Lower leg skin (tissue), 4 donors: ENCODE measurements around the gene CHIC2. TPM values are rescaled to one million over a fixed set of nuclear protein-coding genes. Genes with fewer than 3 reads are reported as not detected.

Experiments used
- DNase-seq, 2 donors: peaks; one replicate each; pipeline ENCODE4 v3.0.0-alpha.2; 2019; ENCODE audit warnings: low spot score in 2 of 2
- H3K4me3 ChIP-seq: fragments of 200-600 bp; sonication (generic); 2 replicates; pipeline ENCODE4 v1.5.1; 2017; ENCODE audit warnings: mild to moderate bottlenecking, low read depth; ENCODE audit not compliant: poor library complexity, severe bottlenecking
- POLR2A ChIP-seq, 2 donors: fragments of 450-650 bp; IDR thresholded peaks; one replicate each; pipeline ENCODE4 v1.6.1; 2016 to 2017; ENCODE audit warnings: antibody characterized with exemption in 2 of 2, mild to moderate bottlenecking in 1 of 2, moderate library complexity in 1 of 2
- WGBS, 2 donors: methylation state at CpG; one replicate each; pipeline ENCODE4 v1.1.5; 2018; 5-methylcytosine and 5-hydroxymethylcytosine counted together
- intact Hi-C: fragments of 100-400 bp; cut with DNase I; formaldehyde crosslinking; loops from one replicate; pipeline ENCODE4 v1.15.0; 2023; ENCODE audit warnings: low total_unique reads
- total RNA-seq, 4 donors: library from RNA; depleted of rRNA; stranded (reverse); fragments of >200 nt; gene quantifications; one replicate each; pipeline ENCODE4 v1.1.0, GENCODE V29; 2016
- TF ChIP-seq, protein P1 (sequence below), 3 donors: fragments of 450-650 bp; IDR thresholded peaks; one replicate each; pipeline ENCODE4 v1.5.1; 2016; ENCODE audit warnings: antibody characterized with exemption in 3 of 3, mild to moderate bottlenecking in 3 of 3, moderate library complexity in 2 of 3

Gene CHIC2
- total RNA-seq, 4 donors from 2014 or later, result 63.0 to 80.7 (median 69.8) TPM

DNA sequence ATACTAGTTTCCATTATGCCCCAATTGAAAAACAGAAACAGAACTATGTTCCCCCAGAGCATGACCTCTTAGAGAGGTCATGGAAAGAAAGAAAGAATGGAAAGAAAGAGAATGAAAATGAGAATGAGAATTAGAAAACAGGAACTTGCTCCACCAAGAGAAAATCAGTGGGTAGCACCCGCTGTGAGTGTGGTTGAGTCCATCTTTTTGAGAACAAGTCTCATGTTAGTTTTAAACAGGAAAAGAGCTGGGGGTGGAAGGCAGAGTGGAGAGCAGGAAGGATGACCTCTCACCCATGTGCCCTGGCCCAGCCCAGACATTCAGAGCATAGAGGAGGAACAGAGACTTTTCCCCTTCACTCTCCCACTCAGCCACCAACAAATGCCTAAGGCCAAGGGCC, 40.5 kb upstream of the CHIC2 start:
- DNase-seq, result no peak
- no peak overlapping the region for H3K4me3 ChIP-seq
- no peak for TF ChIP-seq POLR2A (IDR thresholded peaks at IDR 0.05)
- TF ChIP-seq, protein P1, sequence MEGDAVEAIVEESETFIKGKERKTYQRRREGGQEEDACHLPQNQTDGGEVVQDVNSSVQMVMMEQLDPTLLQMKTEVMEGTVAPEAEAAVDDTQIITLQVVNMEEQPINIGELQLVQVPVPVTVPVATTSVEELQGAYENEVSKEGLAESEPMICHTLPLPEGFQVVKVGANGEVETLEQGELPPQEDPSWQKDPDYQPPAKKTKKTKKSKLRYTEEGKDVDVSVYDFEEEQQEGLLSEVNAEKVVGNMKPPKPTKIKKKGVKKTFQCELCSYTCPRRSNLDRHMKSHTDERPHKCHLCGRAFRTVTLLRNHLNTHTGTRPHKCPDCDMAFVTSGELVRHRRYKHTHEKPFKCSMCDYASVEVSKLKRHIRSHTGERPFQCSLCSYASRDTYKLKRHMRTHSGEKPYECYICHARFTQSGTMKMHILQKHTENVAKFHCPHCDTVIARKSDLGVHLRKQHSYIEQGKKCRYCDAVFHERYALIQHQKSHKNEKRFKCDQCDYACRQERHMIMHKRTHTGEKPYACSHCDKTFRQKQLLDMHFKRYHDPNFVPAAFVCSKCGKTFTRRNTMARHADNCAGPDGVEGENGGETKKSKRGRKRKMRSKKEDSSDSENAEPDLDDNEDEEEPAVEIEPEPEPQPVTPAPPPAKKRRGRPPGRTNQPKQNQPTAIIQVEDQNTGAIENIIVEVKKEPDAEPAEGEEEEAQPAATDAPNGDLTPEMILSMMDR (IDR thresholded peaks at IDR 0.05), result no peak
- 87 to 90% methylated on average over 1 of the region's 1 CpG for WGBS, 2 donors
- intact Hi-C loops, result no loop called here

DNA sequence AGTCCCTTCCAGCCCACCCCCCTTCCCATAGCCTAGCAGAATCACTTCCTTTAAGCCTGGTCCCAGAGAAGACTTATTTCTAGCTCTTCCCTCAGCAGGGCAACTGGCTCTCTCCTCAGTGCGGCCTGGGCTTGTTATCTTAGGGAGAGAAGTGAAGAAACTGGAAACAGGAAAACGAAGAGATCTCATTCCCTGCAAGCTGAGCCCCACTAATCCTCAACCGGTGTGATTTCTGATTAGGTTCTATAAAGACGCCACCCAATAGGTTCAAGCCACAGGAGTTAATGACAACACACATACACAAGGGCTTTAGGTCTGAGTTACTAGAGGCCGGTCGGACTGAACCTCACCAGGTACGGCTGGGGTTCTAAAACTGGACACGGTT, 38.8 kb upstream of the CHIC2 start:
- H3K4me3 ChIP-seq, result no peak overlapping the region
- no peak for DNase-seq
- TF ChIP-seq POLR2A (IDR thresholded peaks at IDR 0.05), result no peak
- TF ChIP-seq, protein P1 (IDR thresholded peaks at IDR 0.05), result no peak
- WGBS, 2 donors, result 30 to 42% methylated on average over 8 of the region's 8 CpGs
- intact Hi-C loops, result no loop called here

GRCh38 chr4:54102531-54103106, 38.2 kb upstream of the CHIC2 start:
- H3K4me3 ChIP-seq, result no peak overlapping the region
- 52 to 56% methylated on average over 6 of the region's 6 CpGs for WGBS, 2 donors
- intact Hi-C loops, result no loop called here
- no peak for DNase-seq
- TF ChIP-seq, protein P1 (IDR thresholded peaks at IDR 0.05), result no peak
- no peak for TF ChIP-seq POLR2A (IDR thresholded peaks at IDR 0.05)

DNA sequence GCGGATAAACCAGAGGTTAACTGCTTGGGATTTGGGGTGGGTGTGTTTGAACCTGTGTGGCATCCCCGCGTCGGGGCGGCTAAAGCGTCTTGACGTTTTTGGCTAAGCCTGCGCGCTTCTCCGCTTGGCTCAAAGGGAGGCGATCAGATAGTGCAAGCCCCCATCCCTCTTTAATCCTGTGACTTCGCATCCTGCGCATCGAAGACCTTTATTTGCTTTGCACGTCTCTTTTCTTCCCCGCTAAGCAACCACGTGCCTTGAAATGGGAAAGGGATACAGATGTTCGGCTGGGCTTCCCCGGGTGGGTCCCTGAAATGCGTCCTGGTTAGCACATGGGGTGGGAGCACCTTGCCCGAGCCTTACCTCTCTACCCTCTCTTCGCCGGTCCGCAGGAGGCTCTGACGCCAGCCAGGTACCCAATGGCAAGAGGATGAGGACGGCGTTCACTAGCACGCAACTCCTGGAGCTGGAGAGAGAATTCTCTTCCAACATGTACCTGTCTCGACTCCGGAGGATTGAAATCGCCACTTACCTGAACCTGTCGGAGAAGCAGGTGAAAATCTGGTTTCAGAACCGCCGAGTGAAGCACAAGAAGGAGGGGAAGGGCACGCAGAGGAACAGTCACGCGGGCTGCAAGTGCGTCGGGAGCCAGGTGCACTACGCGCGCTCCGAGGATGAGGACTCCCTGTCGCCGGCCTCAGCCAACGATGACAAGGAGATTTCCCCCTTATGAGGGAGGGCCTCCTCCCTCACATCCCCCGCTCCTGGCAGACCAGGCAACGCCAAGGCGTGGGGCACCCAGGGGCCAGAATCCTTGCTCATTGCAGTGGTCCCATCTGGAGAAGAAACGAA, 37.0 kb upstream of the CHIC2 start:
- no peak overlapping the region for H3K4me3 ChIP-seq
- intact Hi-C loops, result no loop called here
- TF ChIP-seq, protein P1 (IDR thresholded peaks at IDR 0.05), result no peak
- no peak for TF ChIP-seq POLR2A (IDR thresholded peaks at IDR 0.05)
- 14 to 15% methylated on average over 47 to 50 of the region's 50 CpGs for WGBS, 2 donors
- DNase-seq, result no peak

DNA sequence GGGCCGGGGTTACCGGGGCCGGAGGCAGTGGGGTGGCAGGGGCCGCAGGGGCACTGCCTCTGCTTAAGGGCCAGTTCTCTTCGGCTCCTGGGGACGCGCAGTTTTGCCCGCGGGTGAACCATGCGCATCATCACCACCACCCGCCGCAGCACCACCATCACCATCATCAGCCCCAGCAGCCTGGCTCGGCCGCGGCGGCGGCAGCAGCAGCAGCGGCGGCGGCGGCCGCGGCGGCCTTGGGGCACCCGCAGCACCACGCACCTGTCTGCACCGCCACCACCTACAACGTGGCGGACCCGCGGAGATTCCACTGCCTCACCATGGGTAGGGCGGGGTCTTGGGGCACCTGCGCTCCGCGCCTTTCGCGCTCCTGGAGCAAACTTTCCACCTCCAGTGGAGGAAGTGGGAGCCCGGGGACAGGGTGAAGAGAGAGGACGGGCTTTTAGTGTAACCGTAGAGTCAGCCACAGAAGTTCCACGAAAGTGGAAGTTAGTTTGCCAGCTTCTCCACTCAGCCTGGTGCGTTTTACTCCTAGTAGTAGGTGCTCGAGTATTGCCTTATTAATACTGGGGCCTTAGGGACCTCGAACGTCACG, 36.3 kb upstream of the CHIC2 start:
- TF ChIP-seq, protein P1 (IDR thresholded peaks at IDR 0.05), result no peak
- TF ChIP-seq POLR2A (IDR thresholded peaks at IDR 0.05), result no peak
- H3K4me3 ChIP-seq, result no peak overlapping the region
- no peak for DNase-seq
- 1% methylated on average over 31 to 34 of the region's 46 CpGs for WGBS, 2 donors
- intact Hi-C loops, result no loop called here
